Measurements from ENCODE around the gene OLAH.

OLAH gene

DNA sequence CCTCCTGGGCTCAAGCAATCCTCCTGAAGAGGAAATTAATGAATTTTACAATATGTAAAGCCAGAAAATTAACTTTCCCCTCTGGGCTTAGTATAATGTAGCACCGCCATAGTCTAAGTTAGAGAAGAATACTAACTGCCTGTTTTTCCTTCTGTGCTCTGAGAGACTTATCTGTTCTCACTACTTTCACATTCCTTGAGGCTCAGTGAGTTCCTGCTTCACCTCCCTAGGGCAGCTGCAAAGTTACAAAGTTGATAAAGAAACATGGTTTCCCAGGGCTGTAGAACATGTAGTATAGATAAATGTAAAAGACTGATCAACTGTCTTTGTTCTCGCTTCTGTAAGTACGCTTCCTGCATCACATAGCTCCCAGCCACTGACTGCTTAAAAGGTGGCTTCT is 16.0 kb upstream of the OLAH start:
- DNase-seq = no peak

DNA sequence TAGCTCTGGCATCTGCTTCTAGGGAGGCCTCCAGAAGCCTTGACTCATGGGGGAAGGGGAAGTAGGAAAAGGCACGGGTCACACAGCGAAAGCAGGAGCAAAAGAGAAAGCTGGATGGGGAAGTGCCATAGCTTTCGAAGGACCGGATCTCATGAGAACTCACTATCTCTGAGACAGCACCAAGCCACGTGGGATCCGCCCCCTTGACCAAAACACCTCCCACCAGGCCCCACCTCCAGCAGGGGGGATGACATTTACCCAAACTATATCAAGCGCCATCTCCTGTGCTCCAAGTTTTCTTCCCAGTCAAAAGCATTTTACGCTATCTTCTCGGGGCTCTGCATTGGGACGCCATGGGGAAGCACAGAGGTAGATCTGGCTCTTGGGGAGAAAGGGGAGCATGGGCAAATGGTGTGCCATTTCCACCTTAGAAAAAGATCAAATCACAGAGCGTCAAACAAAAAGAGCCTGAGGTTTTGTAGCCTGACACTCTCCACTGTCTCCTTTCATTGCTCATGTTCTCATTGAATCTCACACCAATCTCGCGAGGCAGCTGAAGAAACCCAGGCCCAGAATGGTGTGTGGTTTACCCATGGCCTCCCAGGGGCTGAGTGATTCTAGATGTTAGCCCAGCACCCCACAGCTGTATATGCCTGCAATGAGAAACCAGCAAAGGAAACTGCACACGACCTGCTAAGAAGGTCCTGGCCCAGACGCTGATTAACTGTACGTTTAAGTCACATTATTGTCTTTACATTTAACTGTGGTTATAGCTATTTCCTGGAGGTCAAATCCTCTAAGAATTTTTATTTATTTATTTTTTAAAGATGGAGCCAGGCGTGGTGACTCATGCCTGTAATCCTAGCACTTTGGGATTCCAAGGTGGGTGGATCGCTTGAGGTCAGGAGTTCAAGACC is 8.1 kb upstream of the OLAH start:
- DNase-seq = no peak
- no peak overlapping the region for H3K27ac ChIP-seq
- H3K36me3 ChIP-seq = no peaks in the 10 kb centered on the region
- no peaks in the 10 kb centered on the region for H3K27me3 ChIP-seq (ENCODE audit: insufficient read depth, low read depth, severe bottlenecking)
- H3K9me3 ChIP-seq (ENCODE audit: severe bottlenecking) = no peaks in the 10 kb centered on the region
- TF ChIP-seq, protein P1, sequence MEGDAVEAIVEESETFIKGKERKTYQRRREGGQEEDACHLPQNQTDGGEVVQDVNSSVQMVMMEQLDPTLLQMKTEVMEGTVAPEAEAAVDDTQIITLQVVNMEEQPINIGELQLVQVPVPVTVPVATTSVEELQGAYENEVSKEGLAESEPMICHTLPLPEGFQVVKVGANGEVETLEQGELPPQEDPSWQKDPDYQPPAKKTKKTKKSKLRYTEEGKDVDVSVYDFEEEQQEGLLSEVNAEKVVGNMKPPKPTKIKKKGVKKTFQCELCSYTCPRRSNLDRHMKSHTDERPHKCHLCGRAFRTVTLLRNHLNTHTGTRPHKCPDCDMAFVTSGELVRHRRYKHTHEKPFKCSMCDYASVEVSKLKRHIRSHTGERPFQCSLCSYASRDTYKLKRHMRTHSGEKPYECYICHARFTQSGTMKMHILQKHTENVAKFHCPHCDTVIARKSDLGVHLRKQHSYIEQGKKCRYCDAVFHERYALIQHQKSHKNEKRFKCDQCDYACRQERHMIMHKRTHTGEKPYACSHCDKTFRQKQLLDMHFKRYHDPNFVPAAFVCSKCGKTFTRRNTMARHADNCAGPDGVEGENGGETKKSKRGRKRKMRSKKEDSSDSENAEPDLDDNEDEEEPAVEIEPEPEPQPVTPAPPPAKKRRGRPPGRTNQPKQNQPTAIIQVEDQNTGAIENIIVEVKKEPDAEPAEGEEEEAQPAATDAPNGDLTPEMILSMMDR (IDR thresholded peaks at IDR 0.05; ENCODE audit: low read depth, low read length) = no peak
- no peak overlapping the region for H3K4me3 ChIP-seq (ENCODE audit: low read depth, low read length)

More for the DNA sequence above, 16.0 kb upstream of the OLAH start:
- no peaks in the 10 kb centered on the region for H3K9me3 ChIP-seq (ENCODE audit: severe bottlenecking)
- no peak overlapping the region for H3K4me3 ChIP-seq (ENCODE audit: low read depth, low read length)
- no peaks in the 10 kb centered on the region for H3K36me3 ChIP-seq
- no peaks in the 10 kb centered on the region for H3K27me3 ChIP-seq (ENCODE audit: insufficient read depth, low read depth, severe bottlenecking)
- TF ChIP-seq, protein P1 (IDR thresholded peaks at IDR 0.05; ENCODE audit: low read depth, low read length) = no peak
- H3K27ac ChIP-seq = no peak overlapping the region

DNA sequence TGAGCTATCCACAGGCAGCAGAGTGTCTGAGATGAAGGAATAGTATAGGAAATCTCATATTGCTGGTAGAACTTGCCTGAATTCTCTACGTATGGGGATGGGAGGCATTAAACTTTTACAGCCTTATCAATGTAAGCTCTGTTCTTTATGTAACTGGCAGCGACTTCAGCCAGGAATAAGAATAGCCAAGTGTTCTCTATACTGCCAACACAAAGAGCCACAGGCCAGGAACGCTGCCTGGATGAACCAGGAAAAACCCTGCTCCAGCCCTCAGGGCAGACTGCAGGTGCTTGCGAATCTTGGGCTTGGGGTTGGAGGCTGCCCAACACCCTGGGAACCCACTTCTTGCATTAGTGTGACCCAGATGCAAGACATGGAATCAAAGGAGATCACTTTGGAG is 6.1 kb upstream of the OLAH start:
- Histone ChIP-seq H3K27ac (no peak overlapping the region), H3K36me3 (no peaks in the 10 kb centered on the region), H3K27me3 (ENCODE audit: insufficient read depth, low read depth, severe bottlenecking) (no peaks in the 10 kb centered on the region), H3K9me3 (ENCODE audit: severe bottlenecking) (no peaks in the 10 kb centered on the region), H3K4me3 (ENCODE audit: low read depth, low read length) (no peak overlapping the region)
- DNase-seq = no peak
- TF ChIP-seq, protein P1 (IDR thresholded peaks at IDR 0.05; ENCODE audit: low read depth, low read length) = no peak

DNA sequence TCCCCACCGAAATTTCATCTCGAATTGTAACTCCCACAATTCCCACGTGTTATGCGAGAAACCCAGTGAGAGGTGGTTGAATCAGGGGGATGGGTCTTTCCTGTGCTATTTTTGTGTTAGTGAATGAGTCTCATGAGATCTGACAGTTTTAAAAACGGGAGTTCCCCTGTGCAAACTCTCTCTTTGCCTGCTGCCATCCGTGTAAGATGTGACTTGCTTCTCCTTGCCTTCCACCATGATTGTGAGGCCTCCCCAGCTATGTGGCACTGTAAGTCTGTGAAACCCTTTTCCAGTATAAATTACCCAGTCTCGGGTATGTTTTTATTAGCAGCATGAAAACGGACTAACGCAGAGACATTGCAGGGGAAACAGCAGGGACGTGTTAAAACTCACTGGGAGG is 5.3 kb upstream of the OLAH start:
- Histone ChIP-seq H3K9me3 (ENCODE audit: severe bottlenecking) (no peaks in the 10 kb centered on the region), H3K4me3 (ENCODE audit: low read depth, low read length) (no peak overlapping the region), H3K36me3 (no peaks in the 10 kb centered on the region), H3K27me3 (ENCODE audit: insufficient read depth, low read depth, severe bottlenecking) (no peaks in the 10 kb centered on the region), H3K27ac (no peak overlapping the region)
- DNase-seq = no peak
- TF ChIP-seq, protein P1 (IDR thresholded peaks at IDR 0.05; ENCODE audit: low read depth, low read length) = no peak

DNA sequence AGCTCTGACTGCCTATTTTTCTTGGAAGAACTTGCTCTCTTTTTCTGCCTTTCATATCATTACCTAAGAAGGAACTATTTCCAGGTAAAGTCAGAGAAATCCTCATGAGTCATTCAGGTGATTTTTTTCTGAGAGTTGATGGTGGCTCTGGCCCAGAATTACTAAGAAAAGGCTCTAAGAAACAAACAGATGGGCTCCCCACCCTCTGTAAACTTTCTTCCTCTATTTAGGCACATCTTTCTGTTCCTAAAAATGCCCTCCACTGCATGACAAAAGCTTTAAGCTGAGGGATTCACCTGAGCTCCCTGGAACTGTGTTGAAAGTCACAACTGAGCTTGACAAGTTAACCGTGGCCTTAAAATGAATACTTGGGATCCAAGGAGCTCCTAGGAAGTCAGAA is 1.6 kb downstream of the OLAH start:
- H3K4me3 ChIP-seq (ENCODE audit: low read depth, low read length) = no peak overlapping the region
- H3K27ac ChIP-seq = no peak overlapping the region
- DNase-seq = no peak
- H3K36me3 ChIP-seq = no peaks in the 10 kb centered on the region
- no peaks in the 10 kb centered on the region for H3K9me3 ChIP-seq (ENCODE audit: severe bottlenecking)
- H3K27me3 ChIP-seq (ENCODE audit: insufficient read depth, low read depth, severe bottlenecking) = no peaks in the 10 kb centered on the region
- TF ChIP-seq, protein P1 (IDR thresholded peaks at IDR 0.05; ENCODE audit: low read depth, low read length) = no peak

Measured in WERI-Rb-1 (cell line).